T-helper 17 cell (primary cell): Measurements from ENCODE around the gene LARGE1. TPM values are rescaled to one million over a fixed set of nuclear protein-coding genes. Genes with fewer than 3 reads are reported as not detected.

Source experiments
- ATAC-seq: fragments of 150-1000 bp; cut with Tn5 transposase; 2 replicates; pipeline ENCODE4 v1.10.0; 2021; ENCODE audit warnings: mild to moderate bottlenecking, moderate library complexity
- DNase-seq, 3 donors: peaks; one replicate each; pipeline versions ENCODE4 v3.0.0 to v3.0.0-alpha.2; 2020 to 2021
- H3K9me3 ChIP-seq: one replicate; pipeline ENCODE4 v1.7.0; 2013; ENCODE audit warnings: low read length, mild to moderate bottlenecking; ENCODE audit not compliant: control insufficient read depth, poor library complexity, severe bottlenecking
- H3K27ac Mint-ChIP-seq: one replicate; pipeline ENCODE4 v1.8.0; 2022; ENCODE audit warnings: mild to moderate bottlenecking, moderate library complexity, mixed read lengths
- H3K27me3 Mint-ChIP-seq: one replicate; pipeline ENCODE4 v1.8.0; 2022; ENCODE audit warnings: mixed read lengths
- H3K36me3 Mint-ChIP-seq: one replicate; pipeline ENCODE4 v1.8.0; 2022; ENCODE audit warnings: low read depth, mixed read lengths
- H3K4me1 Mint-ChIP-seq: one replicate; pipeline ENCODE4 v1.8.0; 2022; ENCODE audit warnings: mild to moderate bottlenecking, mixed read lengths
- H3K4me3 Mint-ChIP-seq: one replicate; pipeline ENCODE4 v1.8.0; 2022; ENCODE audit warnings: mild to moderate bottlenecking, moderate library complexity, mixed read lengths
- total RNA-seq, 4 donors: library from RNA in 2 of 4; stranded (reverse) in 2 of 4; gene quantifications; one replicate each; pipeline ENCODE4 v1.2.3 and lab custom pipeline; 2022 to 2026

Gene LARGE1
- total RNA-seq, 2 donors from 2014 or later, result 2.1 to 7.0 TPM

DNA sequence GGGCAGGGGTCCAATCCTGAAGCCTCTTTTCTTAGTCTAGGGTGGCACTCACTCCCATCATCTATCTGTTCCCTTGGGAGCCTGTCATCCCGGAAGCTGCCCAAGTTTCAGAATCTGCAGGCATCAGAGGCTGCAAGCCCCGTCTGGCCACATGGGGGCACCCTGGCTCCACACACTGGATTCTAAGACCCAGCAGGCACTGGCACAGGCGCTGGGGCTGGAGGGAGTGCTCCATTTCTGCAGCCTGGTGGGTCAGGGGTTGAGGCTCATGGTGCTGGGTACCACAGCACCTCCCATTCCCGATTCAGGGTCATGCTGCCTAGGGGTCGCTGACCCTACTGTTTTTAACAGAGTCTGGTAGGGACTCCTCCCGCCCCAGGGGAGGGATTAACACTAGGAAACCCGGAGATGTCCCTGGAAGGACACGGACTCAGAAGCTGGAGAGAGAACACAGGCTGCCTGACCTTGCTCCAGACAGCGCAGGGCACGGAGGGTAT lies 618.2 kb downstream of the LARGE1 start:
- ATAC-seq (peak; percentile 42), DNase-seq (peak in 1 of 3 donors; percentile 31)
- Mint-ChIP-seq H3K4me3 (no peak overlapping the region), H3K36me3 (no peaks in the 10 kb centered on the region), H3K27me3 (peaks cover 10% of the 10 kb centered on the region), H3K4me1 (no peaks in the 10 kb centered on the region), H3K27ac (no peak overlapping the region)
- no peaks in the 10 kb centered on the region for H3K9me3 ChIP-seq

DNA sequence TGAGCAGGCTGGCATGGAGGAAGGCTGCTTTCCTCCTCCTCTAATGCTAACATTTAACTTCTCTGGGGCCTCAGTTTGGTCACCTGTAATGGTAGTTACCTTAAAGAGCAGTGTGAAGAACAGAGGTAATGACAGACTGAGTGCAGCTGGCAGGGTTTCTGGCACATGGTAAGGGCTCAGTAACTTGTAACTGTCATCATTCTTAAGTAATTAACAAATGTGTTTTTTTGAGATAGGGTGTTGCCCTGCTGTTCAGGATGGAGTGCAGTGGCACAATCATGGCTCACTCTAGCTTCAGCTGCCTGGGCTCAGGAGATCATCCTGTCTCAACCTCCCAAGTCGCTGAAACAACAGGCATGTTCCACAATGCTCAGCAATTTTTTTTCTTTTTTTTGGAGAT lies 620.1 kb downstream of the LARGE1 start:
- H3K4me1 Mint-ChIP-seq, result no peaks in the 10 kb centered on the region
- no peaks in the 10 kb centered on the region for H3K36me3 Mint-ChIP-seq
- DNase-seq, result no peak
- peaks cover 10% of the 10 kb centered on the region for H3K27me3 Mint-ChIP-seq
- ATAC-seq, result no peak
- no peaks in the 10 kb centered on the region for H3K9me3 ChIP-seq
- H3K27ac Mint-ChIP-seq, result no peak overlapping the region
- no peak overlapping the region for H3K4me3 Mint-ChIP-seq

DNA sequence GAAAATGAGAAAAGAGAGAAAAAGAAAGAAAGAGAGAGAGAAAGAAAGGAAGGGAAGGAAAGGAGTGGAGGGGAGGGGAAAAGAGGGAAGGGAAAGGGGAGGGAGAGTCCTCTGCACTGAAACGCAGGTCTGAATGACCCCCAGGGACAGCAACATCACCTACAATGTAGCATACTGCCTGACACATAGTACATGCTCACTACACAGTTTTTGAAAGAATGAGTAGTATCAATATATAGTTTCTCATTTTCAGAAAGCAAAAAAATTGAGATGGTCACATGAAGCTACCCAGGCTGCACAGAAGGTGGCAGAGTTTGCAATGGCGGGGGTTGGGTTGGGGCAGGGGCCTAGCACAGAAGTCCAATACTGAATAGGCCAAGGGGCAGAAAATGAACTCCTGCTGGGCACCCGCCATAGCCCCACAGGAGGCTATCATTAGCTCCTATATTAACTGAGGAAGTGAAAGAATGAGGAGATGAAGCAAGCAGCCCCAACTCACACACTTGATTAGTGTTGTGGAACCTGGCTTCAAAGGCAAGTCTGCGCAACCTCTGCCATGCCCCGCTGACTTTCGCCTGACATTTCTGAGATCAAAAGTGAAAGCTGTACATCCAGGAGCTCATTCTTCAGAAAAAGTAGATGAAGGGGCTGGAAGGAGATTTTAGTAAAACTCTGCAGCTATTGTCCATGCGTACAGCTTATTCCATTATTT lies 620.9 kb downstream of the LARGE1 start:
- peaks cover 10% of the 10 kb centered on the region for H3K27me3 Mint-ChIP-seq
- DNase-seq, result no peak
- ATAC-seq, result peak; percentile 75

GRCh38 chr22:33296941-33297340 lies 623.3 kb downstream of the LARGE1 start:
- no peaks in the 10 kb centered on the region for H3K9me3 ChIP-seq
- Mint-ChIP-seq H3K36me3 (no peaks in the 10 kb centered on the region), H3K27me3 (peaks cover 5% of the 10 kb centered on the region), H3K4me1 (no peaks in the 10 kb centered on the region), H3K4me3 (no peak overlapping the region), H3K27ac (no peak overlapping the region)
- ATAC-seq (no peak), DNase-seq (no peak)

More for the DNA sequence above, 620.9 kb downstream of the LARGE1 start:
- H3K4me1 Mint-ChIP-seq, result no peaks in the 10 kb centered on the region
- no peak overlapping the region for H3K27ac Mint-ChIP-seq
- H3K4me3 Mint-ChIP-seq, result no peak overlapping the region
- no peaks in the 10 kb centered on the region for H3K9me3 ChIP-seq
- no peaks in the 10 kb centered on the region for H3K36me3 Mint-ChIP-seq

DNA sequence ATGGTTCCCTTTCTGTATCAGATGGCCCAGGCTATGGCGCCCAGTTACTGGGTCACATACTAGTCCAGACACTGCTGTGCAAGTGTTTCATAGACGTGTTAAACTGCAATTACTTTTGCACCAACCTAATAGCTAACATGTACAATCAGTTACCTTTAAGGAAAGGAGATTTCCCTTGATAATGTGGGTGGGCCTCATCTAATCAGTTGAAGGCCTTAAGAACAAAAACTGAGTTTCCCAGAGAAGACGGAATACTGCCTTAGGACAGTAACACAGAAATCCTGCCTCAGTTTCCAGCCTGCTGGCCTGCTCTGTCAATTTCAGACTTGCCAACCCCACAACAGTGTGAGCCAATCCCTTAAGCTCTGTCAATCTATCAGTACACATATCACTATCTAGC lies 632.2 kb downstream of the LARGE1 start:
- Mint-ChIP-seq H3K4me1 (no peaks in the 10 kb centered on the region), H3K27me3 (no peaks in the 10 kb centered on the region), H3K27ac (no peak overlapping the region), H3K4me3 (no peak overlapping the region), H3K36me3 (no peaks in the 10 kb centered on the region)
- no peaks in the 10 kb centered on the region for H3K9me3 ChIP-seq
- DNase-seq, result no peak
- ATAC-seq, result no peak

GRCh38 chr22:33275073-33275443 lies 645.2 kb downstream of the LARGE1 start:
- no peak for ATAC-seq
- no peak for DNase-seq
- Mint-ChIP-seq H3K4me3 (no peak overlapping the region), H3K27me3 (no peaks in the 10 kb centered on the region), H3K27ac (no peak overlapping the region), H3K36me3 (no peaks in the 10 kb centered on the region), H3K4me1 (no peaks in the 10 kb centered on the region)
- H3K9me3 ChIP-seq, result no peaks in the 10 kb centered on the region

DNA sequence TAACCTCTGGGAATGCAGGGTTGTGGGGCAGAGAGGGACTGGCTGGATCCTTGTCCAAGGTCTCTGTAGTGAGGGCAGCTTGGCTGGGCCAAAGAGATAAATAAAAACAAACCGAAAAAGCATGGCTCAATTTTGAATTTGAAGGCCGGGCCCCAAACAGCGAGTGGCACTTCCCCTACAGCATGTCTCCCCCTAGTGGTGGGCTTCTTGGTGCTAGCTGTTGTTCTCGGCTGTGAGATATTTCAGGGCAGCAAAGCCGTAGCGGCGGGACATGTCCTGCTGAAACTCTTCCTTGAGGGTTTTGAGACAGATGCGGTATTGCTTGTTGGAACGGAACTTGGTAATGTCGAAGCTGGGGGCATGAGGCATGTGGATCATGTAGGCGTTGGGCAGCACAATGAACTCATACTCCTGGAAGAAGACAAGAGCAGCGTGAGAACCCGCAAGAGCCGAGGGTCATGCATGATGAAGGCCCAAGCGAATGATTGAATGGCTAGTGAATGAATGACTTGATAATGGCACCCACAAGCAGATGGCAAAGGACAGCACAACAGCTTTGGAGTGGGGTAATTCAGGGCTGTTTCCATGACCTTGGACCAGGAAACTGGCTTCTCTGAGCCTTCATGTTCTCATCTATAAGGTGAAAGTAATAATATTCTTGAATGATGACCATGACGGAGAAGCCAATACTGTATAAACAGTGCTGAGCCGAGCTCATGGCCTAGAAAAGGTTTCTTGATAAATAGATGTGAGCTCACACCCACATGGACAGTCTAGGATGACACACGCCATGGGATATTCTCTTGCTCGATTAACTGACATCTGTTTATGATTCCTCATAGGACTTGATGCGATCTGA lies 645.8 kb downstream of the LARGE1 start:
- no peak overlapping the region for H3K27ac Mint-ChIP-seq
- ATAC-seq (no peak), DNase-seq (no peak)
- no peak overlapping the region for H3K4me3 Mint-ChIP-seq
- no peaks in the 10 kb centered on the region for H3K27me3 Mint-ChIP-seq
- no peaks in the 10 kb centered on the region for H3K4me1 Mint-ChIP-seq
- no peaks in the 10 kb centered on the region for H3K36me3 Mint-ChIP-seq
- H3K9me3 ChIP-seq, result no peaks in the 10 kb centered on the region

DNA sequence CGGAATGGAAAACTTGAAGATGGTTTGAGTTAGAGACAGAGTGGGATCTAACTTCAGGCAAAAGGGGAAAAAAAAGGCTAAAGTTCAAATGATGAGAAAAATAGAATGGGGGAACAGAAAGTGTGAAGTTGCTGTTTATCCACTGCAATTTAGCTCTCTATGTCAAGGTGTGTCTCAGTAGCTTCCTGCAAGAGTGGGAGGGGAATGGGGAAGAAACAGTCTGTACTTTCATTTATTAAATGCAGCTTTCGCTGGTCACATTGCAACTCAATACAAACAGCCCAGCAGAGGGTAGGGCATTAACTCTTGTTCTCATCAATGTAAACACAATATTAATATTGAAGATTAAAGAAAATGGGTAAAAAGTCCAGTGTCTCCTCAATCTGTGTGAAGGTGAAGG lies 647.4 kb downstream of the LARGE1 start:
- H3K9me3 ChIP-seq, result no peaks in the 10 kb centered on the region
- H3K4me3 Mint-ChIP-seq, result no peak overlapping the region
- no peaks in the 10 kb centered on the region for H3K36me3 Mint-ChIP-seq
- no peak overlapping the region for H3K27ac Mint-ChIP-seq
- H3K4me1 Mint-ChIP-seq, result no peaks in the 10 kb centered on the region
- no peak for DNase-seq
- ATAC-seq, result no peak
- no peaks in the 10 kb centered on the region for H3K27me3 Mint-ChIP-seq

DNA sequence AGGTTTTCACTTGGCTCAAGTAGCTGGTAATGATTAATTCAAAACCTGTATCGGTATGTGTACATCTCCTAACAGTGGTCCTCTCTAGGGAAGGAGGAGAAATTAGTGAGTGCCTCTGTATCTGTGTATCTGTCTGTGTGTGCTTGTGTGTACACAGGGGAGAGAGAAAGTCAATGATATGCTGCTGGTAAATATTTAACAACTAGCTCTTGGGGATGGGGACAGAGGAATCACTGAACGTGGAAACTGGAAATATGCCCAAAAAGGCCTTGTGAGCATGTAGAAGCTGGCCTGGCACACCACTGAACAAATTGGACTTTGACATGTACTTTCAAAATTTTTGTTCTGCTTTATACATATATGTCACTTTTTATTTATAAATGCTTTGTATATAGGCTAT lies 648.1 kb downstream of the LARGE1 start:
- H3K4me3 Mint-ChIP-seq, result no peak overlapping the region
- no peaks in the 10 kb centered on the region for H3K4me1 Mint-ChIP-seq
- ATAC-seq, result no peak
- no peaks in the 10 kb centered on the region for H3K27me3 Mint-ChIP-seq
- no peak overlapping the region for H3K27ac Mint-ChIP-seq
- no peak for DNase-seq
- no peaks in the 10 kb centered on the region for H3K36me3 Mint-ChIP-seq
- no peaks in the 10 kb centered on the region for H3K9me3 ChIP-seq

DNA sequence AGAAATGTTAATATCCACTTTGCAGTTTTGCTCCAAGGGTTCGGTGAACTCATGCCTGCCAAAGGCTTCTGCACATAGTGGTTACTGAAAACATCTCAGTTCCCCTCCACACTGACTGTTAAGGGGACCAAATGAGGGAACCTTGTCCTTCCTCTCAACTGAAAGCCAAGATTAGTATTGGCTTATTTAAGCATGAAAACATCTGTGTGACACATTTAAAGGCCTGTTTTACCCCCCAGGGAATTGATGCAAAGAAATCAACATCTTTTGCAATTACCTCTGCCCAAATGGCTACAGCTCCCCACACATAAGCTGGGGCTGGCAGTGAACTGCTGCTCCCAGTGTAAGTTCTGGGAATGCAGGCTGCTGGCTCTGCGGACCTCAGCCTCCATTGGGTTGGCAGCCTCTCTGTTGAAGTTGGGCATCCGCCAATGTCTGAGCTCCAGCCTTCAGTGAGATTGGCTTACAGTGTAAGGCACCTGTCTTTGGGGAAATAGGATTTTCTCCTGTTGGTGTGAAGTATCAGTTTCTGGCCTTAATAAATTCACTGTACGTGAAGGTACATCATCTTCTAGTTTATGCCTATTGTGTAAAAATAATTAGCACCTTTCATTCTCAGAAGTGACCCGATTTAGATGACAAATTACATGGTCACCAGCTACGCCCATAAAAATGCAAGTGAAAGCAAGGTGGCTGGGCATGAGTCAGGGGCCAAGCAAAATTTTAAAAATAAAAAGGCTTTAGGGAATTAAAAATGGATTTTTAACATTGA lies 648.7 kb downstream of the LARGE1 start:
- DNase-seq, result no peak
- no peaks in the 10 kb centered on the region for H3K27me3 Mint-ChIP-seq
- peak; percentile 60 for ATAC-seq
- H3K36me3 Mint-ChIP-seq, result no peaks in the 10 kb centered on the region
- H3K27ac Mint-ChIP-seq, result no peak overlapping the region
- H3K4me1 Mint-ChIP-seq, result no peaks in the 10 kb centered on the region
- no peaks in the 10 kb centered on the region for H3K9me3 ChIP-seq
- H3K4me3 Mint-ChIP-seq, result no peak overlapping the region

GRCh38 chr22:33270596-33270995 lies 649.7 kb downstream of the LARGE1 start:
- H3K4me3 Mint-ChIP-seq, result no peak overlapping the region
- H3K9me3 ChIP-seq, result no peaks in the 10 kb centered on the region
- no peaks in the 10 kb centered on the region for H3K4me1 Mint-ChIP-seq
- no peaks in the 10 kb centered on the region for H3K27me3 Mint-ChIP-seq
- DNase-seq (no peak), ATAC-seq (no peak)
- H3K36me3 Mint-ChIP-seq, result no peaks in the 10 kb centered on the region
- no peak overlapping the region for H3K27ac Mint-ChIP-seq

DNA sequence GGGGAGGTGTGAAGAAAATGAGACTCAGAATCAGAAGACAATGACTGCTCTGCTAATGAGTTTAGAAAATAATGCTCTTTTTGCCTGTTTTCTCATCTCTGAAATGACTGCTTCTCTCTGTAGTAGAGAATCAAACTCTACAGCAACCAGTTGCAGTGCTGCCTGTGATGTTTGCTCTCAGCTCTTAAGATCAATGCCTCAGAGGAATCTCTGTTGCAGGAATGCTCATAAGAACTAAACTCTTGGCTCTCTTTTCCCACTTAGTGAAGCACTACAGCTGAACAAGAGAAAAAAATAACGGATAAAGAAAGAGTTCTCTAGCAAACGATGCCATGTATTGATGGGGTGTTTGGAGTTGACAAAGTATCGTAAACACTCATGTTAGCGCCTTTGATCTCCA lies 658.6 kb downstream of the LARGE1 start:
- ATAC-seq (no peak), DNase-seq (no peak)
- Mint-ChIP-seq H3K27me3 (peaks cover 8% of the 10 kb centered on the region), H3K4me3 (no peak overlapping the region), H3K36me3 (no peaks in the 10 kb centered on the region), H3K27ac (no peak overlapping the region), H3K4me1 (no peaks in the 10 kb centered on the region)
- no peaks in the 10 kb centered on the region for H3K9me3 ChIP-seq

- Mint-ChIP-seq H3K36me3 (no peaks in the 10 kb centered on the region), H3K27me3 (peaks cover 13% of the 10 kb centered on the region), H3K4me3 (no peak overlapping the region), H3K27ac (no peak overlapping the region), H3K4me1 (no peaks in the 10 kb centered on the region)
- H3K9me3 ChIP-seq, result no peaks in the 10 kb centered on the region
- ATAC-seq (no peak), DNase-seq (no peak)
Measured at GRCh38 chr22:33260498-33260897, 659.8 kb downstream of the LARGE1 start.
